Measurements from ENCODE around the gene CEBPZ. TPM values are rescaled to one million over a fixed set of nuclear protein-coding genes. Genes with fewer than 3 reads are reported as not detected.

CEBPZ gene
- total RNA-seq, 1 donor from 2014 or later = 31.4 TPM

Other genes starting within 250 kb of the CEBPZ start
- 16.8 TPM for gene HEATR5B, start 147.2 kb downstream of the CEBPZ start, total RNA-seq
- gene GPATCH11, start 147.1 kb downstream of the CEBPZ start, total RNA-seq = 6.7 TPM
- 17.9 TPM for gene EIF2AK2, start 74.6 kb downstream of the CEBPZ start, total RNA-seq
- gene SULT6B1, start 42.9 kb downstream of the CEBPZ start, total RNA-seq = not detected
- gene CEBPZOS, start 35.1 kb downstream of the CEBPZ start, total RNA-seq = 49.1 TPM
- gene NDUFAF7, start 62 bp upstream of the CEBPZ start, total RNA-seq = 24.2 TPM
- gene PRKD3, start 93.2 kb upstream of the CEBPZ start, total RNA-seq = 13.5 TPM
- gene QPCT, start 113.0 kb upstream of the CEBPZ start, total RNA-seq = 5.2 TPM

Measured in cardiac septum (tissue), 1 donor.